Hematopoietic multipotent progenitor cell treated with erythropoietin and hydrocortisone succinate and interleukin-3 and kit ligand, for 6 days (in vitro differentiated cells): Measurements from ENCODE around the gene HLTF.
"Not testable (repeated sequence)": the region's sequence is repeated elsewhere in the genome, so short reads cannot be mapped to it uniquely, and the experiment has no call there.

ENCODE experiments used
- DNase-seq: peaks from one replicate; pipeline ENCODE4 v3.0.0-alpha.2; 2015

The HLTF gene, protein sequence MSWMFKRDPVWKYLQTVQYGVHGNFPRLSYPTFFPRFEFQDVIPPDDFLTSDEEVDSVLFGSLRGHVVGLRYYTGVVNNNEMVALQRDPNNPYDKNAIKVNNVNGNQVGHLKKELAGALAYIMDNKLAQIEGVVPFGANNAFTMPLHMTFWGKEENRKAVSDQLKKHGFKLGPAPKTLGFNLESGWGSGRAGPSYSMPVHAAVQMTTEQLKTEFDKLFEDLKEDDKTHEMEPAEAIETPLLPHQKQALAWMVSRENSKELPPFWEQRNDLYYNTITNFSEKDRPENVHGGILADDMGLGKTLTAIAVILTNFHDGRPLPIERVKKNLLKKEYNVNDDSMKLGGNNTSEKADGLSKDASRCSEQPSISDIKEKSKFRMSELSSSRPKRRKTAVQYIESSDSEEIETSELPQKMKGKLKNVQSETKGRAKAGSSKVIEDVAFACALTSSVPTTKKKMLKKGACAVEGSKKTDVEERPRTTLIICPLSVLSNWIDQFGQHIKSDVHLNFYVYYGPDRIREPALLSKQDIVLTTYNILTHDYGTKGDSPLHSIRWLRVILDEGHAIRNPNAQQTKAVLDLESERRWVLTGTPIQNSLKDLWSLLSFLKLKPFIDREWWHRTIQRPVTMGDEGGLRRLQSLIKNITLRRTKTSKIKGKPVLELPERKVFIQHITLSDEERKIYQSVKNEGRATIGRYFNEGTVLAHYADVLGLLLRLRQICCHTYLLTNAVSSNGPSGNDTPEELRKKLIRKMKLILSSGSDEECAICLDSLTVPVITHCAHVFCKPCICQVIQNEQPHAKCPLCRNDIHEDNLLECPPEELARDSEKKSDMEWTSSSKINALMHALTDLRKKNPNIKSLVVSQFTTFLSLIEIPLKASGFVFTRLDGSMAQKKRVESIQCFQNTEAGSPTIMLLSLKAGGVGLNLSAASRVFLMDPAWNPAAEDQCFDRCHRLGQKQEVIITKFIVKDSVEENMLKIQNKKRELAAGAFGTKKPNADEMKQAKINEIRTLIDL

DNA sequence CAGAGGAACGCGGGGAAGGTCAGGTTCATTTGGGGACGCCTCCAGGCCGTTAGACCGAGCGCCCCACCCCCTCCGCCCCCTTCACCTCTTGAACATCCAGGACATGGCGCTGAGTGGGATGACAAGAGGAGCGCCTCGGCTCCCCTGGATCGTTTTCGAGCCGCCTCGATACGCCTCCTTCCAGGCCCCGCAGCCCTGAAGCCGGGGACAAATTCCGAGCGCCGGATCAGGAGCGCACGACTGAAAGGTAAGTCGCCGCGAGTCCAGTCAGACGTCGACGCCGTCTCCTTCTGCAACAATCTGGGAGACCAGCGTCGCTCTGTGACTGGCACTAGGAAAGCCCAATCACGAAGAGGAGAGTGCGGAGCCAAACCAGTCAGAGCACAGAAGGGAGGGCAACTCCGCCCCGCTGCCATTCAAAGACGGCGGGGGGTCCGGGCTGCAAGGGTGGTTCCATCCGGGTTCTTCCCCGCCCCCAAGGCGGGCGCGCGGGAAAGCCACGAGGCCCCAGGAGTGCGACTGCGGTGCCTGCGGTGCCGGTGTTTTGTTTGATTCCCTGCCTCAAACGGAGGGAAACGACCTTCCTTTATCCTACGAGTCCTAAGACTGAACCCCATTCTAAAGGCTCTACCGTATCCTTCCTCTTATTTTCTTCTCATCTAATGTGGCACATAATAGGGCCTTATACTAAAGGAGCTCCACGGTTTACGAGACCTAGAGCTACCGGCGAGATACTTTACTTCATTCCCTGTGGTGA, at the start of gene HLTF:
HLTF (minus strand) TSS at position 302 of the 757 bp plus-strand sequence; CDS start at position 105, 197 bp downstream.
- peak; percentile 98 for DNase-seq

DNA sequence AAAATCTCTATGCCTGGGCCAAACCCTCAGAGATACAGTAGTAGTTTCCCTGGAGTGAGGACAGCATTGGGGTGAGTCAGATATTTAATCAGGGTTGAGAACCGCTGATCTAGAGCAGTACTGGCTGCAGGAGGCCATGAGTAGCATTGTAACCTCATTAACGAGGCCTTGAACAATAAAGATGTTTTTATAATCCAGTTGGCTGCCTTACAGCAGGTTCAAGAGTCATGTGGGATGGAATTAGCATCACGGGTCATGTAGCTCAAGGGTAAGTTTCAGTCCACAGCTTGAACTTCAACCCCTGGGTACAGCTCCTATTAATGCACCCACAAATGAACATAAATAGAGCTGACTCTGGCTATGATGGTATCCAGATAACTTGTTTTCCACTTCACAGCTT, 48.2 kb upstream of the HLTF start:
- no peak for DNase-seq

DNA sequence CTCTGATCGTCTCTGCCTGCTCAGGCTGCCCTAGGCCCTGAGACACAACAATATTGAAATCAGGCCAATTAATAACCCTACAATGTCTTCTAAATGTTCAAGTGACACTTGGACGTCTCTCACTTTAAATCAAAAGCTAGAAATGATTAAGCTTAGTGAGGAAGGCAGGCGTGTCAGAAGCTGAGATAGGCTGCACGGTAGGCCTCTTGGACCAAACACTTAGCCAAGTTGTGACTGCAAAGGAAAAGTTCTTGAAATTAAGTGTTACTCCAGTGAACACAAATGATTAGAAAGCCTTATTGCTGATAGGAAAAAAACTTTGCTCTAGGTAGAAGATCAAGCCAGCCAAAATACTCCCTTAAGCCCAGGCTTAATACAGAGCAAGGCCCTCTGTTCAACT, 45.3 kb upstream of the HLTF start:
- DNase-seq: no peak

DNA sequence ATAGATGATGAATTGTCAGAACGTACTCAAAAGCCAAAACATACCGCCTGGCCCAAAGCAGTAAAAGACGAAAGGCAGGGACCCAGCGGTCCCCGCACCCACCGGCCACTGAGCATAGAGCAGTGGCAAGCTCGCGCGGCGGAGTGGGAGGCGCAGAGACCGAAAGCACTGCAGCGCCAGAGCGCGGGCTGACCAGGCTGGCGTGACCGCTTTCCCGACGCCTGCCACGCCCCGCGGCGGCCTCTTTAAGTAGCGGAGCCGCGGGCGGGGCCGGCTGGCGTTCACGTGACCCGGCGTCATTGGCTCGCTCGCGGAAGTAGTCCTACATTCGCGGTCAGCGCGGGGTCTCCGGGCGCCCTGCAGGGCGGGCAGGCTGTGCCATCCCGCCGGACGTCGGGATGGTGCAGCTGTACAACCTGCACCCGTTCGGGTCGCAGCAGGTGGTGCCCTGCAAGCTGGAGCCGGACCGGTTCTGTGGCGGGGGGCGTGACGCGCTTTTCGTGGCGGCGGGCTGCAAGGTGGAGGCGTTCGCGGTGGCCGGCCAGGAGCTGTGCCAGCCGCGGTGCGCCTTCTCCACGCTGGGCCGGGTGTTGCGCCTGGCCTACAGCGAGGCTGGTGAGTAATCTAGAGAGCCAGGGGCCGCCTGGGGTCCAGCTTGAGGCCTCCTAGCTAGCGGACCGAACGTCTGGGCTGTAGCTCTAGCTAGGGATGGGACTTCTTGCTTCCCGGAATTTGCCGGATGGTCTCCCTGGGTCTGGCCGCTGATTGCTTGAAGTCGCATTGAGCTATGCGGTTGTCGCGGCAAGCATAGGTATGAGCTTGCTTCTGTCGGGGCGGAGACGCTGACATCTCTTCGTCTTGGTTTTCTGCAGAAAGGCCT, 43.2 kb upstream of the HLTF start, which contains the start of gene HPS3:
HPS3 (plus strand) TSS at position 313 of the 880 bp plus-strand sequence; CDS start at position 399, 86 bp downstream.
- DNase-seq: peak; percentile 95

DNA sequence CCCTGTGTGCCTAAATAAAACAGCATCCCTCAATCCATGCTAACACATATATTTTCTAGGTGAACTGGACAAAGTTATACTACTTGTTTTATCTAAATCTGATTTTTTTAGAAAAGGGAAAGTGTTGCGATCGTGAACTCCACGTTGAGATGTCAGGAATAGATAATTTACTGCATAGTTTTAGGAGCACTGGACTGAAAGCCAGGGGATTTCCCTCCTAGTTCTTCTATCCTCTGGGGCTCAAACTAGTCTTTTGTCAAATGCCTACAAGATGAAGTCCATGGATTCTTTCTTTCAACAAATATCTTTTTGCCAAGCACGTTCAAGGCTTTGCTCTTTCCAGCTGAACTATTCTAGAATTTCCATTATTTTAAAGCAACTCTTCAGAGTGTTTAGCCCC, 42.5 kb upstream of the HLTF start:
- DNase-seq: no peak

DNA sequence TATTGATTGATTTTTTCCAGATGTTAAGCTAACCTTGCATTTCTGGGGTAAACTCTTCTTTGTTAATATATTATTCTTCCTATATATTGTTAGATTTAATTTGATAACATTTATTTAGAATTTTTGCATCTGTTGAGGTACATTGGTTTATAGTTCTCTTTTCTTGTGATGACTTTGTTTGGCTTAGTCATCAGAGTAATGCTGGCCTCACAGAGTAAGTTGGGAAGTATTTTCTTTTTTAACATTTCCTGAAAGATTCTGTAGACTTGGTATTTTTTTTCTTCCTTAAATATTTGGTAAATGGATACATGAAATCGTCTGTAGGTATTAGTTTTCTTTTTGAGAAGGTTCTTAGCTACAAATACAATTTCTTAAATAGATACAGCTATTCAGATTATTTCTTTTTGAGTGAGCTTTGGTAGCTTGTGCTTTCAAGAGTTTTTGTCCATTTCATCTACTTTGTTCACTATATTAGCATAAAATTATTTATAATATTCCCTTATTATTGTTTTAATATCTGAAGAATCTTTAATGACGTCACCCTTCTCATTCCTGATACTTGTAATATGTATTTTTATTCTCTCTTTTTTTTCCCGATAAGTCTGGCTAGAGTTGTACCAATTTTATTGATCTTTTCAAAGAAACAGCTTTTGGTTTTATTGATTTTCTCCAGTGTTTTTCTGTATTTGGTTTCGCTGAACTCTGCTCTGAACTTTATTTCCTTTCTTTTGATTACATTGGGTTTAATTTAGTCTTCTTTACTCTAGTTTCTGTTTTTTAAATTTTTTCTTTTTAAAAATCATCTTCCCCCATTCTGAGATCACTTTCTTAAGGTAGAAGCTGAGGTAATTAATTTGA, 36.6 kb upstream of the HLTF start:
- no peak for DNase-seq

DNA sequence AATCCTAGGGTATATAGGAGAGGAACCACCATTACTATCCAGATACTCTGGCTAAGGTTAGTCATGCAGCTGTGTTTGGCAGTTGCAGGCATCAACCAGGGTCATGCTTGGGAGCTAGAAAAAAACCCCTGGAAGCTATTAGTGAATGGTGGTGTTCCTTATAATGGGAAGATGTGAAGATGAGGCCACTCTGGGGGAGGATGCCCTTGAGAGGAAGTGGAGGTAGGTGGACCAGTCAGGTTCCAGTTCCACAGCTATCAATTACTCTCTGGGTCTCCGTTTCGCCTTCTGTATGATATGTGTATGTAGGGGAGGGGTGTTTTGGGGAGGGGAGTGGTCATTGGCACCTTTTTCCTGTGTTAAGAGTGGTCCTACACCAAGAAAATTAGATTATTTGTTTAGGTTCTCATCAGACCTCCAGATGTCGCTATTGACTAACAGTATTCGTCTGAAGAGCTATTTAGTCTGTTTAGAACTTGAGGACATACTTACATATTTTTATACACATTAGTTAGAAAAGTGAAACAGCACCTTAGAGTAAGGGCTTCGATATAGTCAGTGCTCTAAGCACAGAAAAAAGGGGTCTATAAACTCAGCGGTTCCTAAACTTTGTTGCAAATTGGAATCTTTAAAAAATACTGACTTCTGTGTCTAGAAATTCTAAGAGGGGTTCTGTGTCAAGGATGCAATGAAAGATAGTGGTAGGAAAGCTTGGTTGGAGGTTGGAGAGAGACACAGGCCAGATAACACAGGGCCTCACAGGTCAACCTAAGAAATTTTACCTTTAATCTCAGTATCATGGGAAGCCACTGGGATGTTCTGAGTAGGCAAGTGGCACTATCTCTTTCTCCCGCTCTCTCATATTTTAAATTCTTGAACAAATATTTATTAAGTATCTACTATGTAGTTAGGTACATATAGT, 34.0 kb upstream of the HLTF start:
- DNase-seq: peak; percentile 85

DNA sequence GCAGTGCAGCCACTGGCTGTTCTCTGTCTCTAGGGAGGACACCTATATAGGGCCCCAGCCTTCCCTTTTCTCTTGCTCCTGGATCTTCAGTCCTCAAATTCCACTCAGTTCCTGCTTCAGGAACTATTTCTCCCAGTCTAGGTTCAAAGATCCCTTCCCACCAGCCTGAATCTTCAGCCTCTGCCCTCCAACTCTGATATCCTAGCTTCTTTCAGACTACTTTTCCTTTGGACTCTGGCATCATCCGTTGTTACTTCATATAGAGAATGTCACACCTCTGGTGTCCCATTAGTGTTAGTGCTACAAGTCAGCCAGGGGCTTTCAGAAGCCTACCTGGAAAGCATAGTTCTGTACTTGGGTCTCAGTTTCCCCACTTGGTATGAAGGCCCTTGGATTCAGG, 33.1 kb upstream of the HLTF start:
- DNase-seq: no peak

DNA sequence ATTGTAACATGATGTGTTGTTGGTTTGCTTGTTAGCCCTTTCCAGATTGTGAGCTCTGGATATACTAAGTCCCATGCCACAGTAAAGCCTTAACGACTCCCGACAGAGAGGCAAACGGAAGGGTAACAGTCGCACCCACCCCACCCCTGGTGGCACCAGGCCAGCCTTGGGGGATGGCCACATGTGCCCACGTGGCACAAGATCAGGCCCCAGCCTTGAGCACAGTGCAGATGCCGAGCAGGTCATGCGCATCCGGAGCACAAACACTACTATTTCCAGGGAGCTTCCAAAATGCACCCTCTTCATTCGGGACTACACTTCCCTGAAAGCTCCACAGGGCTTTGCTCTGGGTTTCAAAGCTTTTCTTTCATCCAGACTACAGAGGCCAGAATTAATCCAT, 32.4 kb upstream of the HLTF start:
- DNase-seq: no peak

DNA sequence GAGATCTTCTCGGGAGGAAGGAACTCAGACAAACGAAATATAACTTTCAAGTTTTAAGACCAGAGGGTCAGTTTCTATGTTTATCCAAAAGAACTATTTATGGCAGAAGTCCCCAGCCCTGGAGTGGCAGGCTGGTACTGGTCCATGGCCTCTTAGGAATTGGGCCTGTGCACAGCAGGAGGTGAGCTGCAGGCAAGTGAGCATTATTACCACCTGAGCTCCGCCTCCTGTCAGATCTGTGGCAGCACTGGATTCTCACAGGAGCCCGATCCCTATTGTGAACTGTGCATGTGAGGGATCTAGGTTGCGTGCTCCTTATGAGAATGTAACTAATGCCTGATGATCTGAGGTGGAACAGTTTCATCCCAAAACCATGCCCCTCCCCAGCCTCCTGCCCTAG, 28.8 kb upstream of the HLTF start:
- DNase-seq: no peak

DNA sequence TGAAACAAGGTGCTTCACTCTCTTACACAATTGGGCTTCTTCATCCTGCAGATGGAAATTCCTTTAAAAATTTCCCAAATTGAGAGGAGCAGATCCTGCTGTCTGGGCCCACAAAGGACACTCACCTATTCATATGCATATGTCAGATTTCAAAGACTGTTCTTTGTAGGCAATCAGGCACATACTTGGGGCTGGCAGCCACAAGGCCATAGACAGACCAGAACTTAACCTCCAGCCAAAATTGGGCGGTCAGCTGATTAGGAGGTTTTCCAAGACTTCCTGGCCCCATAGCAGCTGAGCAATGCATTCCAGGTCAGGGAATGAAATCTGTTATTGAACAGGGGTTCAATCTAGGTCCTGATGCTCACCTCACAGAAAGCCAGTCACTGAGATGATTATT, 28.1 kb upstream of the HLTF start:
- DNase-seq: no peak

DNA sequence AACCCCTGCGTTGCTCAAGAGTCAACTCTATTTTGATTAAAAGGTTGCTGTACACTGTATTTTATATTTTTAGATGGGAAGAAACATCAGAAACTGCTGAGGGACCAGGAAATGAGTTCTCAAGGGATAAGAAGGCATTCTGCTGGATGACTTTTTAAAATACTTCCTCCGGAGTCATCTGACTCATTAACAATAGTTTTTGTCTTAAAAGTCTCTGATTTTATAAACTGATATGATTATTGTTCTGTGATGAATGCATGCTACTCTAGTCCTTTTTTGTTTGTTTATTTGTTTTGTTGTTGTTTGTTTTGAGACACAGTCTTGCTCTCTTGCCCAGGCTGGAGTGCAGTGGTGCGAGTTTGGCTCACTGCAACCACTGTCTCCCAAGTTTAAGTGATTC, 18.2 kb upstream of the HLTF start:
- no peak for DNase-seq

DNA sequence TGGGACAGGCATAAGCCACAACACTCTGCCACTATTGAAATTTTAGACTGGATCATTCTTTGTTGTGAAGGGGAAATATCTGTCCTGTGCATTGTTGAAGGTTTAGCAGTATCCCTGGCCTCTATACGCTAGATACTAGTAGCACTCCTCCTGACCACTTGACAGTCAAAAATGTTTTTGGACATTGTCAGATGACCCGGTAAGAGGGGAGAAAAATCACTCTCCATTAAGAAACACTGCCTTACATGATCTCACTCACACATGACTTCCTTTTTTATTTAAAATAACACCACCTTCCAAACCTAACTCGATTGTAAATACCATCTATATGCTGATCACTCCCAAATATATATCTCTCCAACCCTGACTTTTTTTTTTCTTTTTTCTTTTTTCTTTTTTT, 15.3 kb upstream of the HLTF start:
- DNase-seq: no peak

DNA sequence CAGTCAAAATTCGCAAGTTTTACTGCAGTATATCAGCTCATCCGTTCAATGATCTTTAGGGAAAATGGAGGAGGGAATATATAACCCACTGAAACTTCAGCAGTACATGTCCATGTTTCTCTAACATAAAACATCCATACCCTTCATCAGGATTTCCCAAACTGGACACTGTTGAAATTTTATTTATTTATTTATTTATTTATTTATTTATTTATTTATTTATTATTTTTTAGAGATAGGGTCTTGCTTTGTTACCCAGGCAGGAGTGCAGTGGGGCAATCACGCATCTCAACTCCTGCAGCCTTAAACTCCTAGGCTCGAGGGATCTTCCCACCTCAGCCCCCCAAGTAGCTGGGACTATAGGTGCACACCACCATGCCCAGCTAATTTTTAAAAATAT, 14.8 kb upstream of the HLTF start:
- DNase-seq: no peak

DNA sequence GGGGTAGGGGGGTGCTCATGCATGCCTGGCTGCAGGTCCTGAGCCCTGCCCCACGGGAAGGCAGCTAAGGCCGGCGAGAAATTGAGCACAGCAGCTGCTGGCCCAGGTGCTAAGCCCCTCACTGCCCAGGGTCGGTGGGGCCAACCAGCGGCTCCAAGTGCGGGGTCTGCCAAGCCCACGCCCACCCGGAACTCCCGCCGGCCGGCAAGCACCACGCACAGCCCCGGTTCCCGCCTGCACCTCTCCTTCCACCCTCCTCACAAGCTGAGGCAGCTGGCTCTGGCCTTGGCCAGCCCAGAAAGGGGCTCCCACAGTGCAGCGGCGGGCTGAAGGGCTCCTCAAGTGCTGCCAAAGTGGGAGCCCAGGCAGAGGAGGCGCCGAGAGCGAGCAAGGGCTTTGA, 11.7 kb upstream of the HLTF start:
- DNase-seq: not testable (repeated sequence)

DNA sequence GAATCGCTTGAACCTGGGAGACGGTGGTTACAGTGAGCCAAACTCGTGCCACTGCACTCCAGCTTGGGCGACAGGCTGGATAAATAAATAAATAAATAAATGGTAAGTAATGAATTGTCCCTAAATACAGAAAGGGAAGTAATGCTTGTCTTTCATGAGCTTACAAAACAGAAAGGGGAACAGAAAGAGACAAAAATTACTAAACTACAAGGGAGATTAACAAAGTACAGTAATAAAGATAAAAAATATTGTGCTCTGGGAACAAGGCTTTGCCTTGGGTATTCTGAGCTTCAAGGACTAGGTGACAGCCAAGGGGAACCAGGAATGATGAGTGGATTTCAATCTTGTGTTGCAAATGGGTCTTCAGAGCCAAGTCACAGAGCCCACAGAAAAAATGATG, 9.2 kb upstream of the HLTF start:
- no peak for DNase-seq

DNA sequence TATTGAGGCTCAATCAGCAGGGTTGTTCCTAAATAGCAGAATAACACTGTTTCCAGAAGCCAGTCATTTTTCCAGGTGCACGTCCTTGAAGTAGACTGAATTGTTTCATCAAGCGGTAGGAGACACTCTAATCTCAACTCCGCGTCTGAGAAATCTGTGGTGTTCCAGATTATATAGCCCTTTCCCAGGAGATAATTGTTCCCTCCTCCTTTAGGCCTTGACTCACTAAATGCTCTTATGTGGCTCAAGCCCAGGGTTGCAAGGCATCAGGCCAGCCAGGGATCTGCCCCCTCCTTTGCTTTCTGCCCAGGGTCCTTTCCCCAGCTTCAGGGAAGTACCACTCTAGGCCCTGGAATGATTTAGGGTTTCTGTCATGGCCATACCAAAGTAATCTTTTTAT, 5.7 kb upstream of the HLTF start:
- DNase-seq: no peak

DNA sequence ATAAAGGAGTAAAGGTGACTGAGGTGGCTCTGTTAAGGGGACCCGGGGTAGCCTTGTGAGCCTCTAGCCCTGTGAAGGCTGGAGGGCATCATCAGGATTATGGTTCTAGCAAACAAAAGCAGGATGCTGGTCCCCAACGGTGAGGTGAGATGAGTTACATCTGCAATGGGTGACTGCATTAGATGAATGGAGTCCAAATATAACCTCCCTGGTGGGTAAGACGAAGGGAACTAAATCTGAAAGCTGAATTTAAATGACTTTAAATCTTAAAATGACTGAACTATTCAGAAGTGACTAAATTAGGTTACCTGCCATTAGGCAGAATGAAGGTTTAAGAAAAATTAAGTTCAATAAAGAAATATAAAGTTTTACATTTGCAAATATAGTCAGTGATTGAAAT, 4.6 kb upstream of the HLTF start:
- no peak for DNase-seq

DNA sequence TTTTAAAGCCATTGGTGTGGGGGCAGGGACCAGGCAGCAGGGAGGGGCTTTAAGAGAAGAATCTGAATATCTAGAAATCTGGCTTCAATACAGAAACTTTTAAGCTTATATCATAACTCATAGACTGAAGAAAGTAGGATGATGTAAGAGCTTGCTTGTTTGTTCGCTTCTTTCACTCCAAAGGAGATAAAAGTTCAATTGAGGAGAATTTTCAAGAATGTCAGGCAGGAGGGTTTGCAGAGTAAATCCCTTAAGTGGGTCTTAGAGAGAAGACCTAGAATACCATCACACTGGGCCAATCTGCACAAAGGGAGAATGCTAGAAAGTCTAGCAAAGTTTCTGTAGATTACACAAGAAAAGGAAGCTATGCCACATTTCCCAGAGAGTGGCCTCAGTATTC, 4.1 kb upstream of the HLTF start:
- no peak for DNase-seq

DNA sequence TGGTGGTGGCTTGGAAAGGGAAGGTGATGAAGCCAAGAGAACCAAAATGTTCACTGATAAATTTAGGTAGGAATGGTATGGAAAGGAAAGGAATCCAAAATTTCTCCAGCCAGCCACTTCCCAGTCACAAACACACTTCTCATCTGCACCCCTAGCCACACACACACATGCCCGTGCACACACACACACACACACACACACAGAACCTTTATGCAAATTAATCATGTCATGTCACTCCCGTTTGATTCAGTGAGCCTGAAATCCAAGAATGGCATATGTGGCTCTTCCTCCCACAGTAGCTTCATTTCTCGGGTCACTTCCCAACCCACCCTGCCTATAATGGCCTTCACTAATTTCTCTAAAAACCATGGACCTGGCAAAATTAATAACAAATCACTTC, 3.1 kb upstream of the HLTF start:
- DNase-seq: no peak
